Naive thymus-derived CD8-positive, alpha-beta T cell (primary cell): ENCODE measurements around the gene ACADS. TPM values are rescaled to one million over a fixed set of nuclear protein-coding genes. Genes with fewer than 3 reads are reported as not detected.

Source experiments
- ATAC-seq, 2 donors: fragments of 150-1000 bp; cut with Tn5 transposase in 1 of 2; sonication (Bioruptor Pico), chemical (Tn5 transposase) in 1 of 2; 1 replicate in 1 of 2; 2 replicates in 1 of 2; pipeline ENCODE4 v1.10.0; 2021; ENCODE audit warnings: mild to moderate bottlenecking in 2 of 2, moderate library complexity in 2 of 2
- POLR2A ChIA-PET: fragments of 350-600 bp; sonication (Branson Sonifier 250); formaldehyde crosslinking; loops from one replicate; lab custom pipeline; 2021; ENCODE audit warnings: antibody characterized with exemption; lab: Charles Lee
- DNase-seq, 10 donors: peaks; one replicate each; pipeline versions ENCODE4 v3.0.0 to v3.0.0-alpha.2; 2020 to 2022
- H3K27ac Mint-ChIP-seq, 10 donors: one replicate each; pipeline ENCODE4 v1.8.0; 2020 to 2022; ENCODE audit warnings: mild to moderate bottlenecking in 10 of 10, mixed read lengths in 10 of 10, moderate library complexity in 4 of 10, inconsistent platforms in 1 of 10
- H3K27me3 Mint-ChIP-seq, 5 donors: one replicate each; pipeline ENCODE4 v1.8.0; 2021 to 2022; ENCODE audit warnings: mixed read lengths in 5 of 5
- H3K36me3 Mint-ChIP-seq, 3 donors: one replicate each; pipeline ENCODE4 v1.8.0; 2020 to 2022; ENCODE audit warnings: mixed read lengths in 3 of 3, mild to moderate bottlenecking in 2 of 3, inconsistent platforms in 1 of 3
- H3K4me1 Mint-ChIP-seq, 4 donors: one replicate each; pipeline ENCODE4 v1.8.0; 2021 to 2022; ENCODE audit warnings: mixed read lengths in 4 of 4
- H3K4me3 Mint-ChIP-seq, 10 donors: one replicate each; pipeline ENCODE4 v1.8.0; 2020 to 2022; ENCODE audit warnings: mild to moderate bottlenecking in 10 of 10, mixed read lengths in 10 of 10, moderate library complexity in 6 of 10, inconsistent platforms in 1 of 10
- H3K9me3 Mint-ChIP-seq, 9 donors: one replicate each; pipeline ENCODE4 v1.8.0; 2020 to 2022; ENCODE audit warnings: mixed read lengths in 9 of 9, mild to moderate bottlenecking in 3 of 9, inconsistent platforms in 1 of 9, moderate library complexity in 1 of 9
- polyA plus RNA-seq, 3 donors: library from polyadenylated mRNA; unstranded; fragments of 300-500 nt; fragmentation: Illumina TruSeq; gene quantifications; one replicate each; pipeline ENCODE4 v1.2.3, GENCODE V29; 2021
- total RNA-seq, 8 experiments: library from RNA in 2 of 8; stranded (reverse) in 2 of 8; gene quantifications; one replicate each; pipeline ENCODE4 v1.2.3 and lab custom pipeline; 2021 to 2026

The ACADS gene
- total and polyA plus RNA-seq, 5 experiments from 2014 or later: 14.7 to 25.7 (median 17.7) TPM

DNA sequence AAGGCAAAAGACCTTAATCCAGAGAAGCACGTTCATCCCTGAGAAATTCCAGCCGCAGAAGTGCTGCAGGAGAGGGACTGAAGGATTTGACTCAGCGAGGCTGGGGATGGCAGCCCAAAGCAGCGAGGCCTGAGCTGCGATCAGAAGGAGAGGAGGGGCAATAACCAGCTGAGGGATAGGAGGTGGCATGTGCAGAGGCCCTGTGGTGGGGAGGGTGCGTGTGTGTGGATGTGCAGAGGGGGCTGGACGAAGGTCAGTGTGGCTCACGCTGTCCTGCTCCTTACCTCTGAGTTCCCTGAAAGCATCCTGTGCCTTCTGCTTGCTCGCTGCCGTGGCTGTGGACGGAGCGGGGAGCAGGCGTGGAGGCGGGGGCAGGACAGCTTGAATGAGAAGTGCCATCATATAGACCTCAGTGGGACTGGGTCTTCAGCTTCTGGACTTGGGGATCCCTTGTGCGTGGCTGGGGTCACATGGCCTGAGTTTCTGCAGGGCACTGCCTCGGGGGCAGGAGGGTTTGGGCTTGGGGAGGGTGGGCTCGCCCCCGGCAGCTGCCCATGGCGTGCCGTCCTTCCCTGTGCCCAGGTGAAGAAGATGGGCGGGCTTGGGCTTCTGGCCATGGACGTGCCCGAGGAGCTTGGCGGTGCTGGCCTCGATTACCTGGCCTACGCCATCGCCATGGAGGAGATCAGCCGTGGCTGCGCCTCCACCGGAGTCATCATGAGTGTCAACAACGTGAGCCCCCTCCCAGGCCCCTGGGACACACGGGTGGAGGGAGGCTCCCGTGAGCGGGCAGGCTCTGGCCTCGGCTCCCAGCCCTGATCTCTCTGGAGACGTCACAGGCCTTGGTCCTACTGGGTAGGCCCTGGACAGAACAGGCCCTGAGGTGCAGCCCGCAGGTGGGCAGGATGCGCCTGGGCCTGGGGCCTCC is 11.0 kb downstream of the ACADS start:
- DNase-seq (no peak), ATAC-seq (no peak)
- Mint-ChIP-seq H3K27ac (peak overlapping the region in 2 of 10 donors; percentile 71 to 73), H3K36me3 (peaks cover 0 to 10% (median 7%) of the 10 kb centered on the region in 3 donors), H3K27me3 (no peaks in the 10 kb centered on the region), H3K4me3 (no peak overlapping the region), H3K4me1 (no peaks in the 10 kb centered on the region), H3K9me3 (no peaks in the 10 kb centered on the region)
- POLR2A ChIA-PET: interaction anchor here (0.6 kb wide), 1 partner anchor 17 kb away, joined by 4 read pairs; no protein-coding TSS in a partner anchor

DNA sequence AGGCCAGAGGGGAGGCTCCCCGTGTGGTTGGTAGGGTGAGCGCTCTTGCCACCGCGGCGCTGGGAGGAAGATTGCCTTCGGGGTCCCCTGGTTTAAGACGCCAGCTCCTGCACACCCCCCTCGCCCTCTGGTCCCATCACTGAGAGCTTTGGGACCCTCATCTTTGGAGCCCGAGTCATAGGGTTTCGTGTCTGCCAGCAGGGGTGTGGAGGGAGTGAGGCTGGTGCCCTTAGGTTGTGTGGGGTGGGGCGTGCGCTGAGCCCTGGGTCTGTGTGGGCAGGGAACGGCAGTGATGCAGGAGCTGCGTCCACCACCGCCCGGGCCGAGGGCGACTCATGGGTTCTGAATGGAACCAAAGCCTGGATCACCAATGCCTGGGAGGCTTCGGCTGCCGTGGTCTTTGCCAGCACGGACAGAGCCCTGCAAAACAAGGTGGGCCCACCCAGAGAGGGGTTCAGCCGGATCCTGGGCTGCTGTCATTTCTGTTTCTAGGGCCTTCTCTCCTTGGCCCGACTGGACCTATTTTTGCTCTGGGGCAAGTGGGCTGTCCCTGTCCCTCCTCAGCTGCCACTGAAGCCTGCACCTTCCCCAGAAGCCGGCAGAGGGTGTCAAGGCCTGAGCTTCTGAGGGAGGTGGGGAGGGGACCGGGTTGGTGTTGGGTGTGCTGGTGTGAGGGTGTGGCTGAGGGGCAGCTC is 12.1 kb downstream of the ACADS start:
- no peak for ATAC-seq
- no peaks in the 10 kb centered on the region for H3K27me3 Mint-ChIP-seq
- POLR2A ChIA-PET: no interaction called here

DNA sequence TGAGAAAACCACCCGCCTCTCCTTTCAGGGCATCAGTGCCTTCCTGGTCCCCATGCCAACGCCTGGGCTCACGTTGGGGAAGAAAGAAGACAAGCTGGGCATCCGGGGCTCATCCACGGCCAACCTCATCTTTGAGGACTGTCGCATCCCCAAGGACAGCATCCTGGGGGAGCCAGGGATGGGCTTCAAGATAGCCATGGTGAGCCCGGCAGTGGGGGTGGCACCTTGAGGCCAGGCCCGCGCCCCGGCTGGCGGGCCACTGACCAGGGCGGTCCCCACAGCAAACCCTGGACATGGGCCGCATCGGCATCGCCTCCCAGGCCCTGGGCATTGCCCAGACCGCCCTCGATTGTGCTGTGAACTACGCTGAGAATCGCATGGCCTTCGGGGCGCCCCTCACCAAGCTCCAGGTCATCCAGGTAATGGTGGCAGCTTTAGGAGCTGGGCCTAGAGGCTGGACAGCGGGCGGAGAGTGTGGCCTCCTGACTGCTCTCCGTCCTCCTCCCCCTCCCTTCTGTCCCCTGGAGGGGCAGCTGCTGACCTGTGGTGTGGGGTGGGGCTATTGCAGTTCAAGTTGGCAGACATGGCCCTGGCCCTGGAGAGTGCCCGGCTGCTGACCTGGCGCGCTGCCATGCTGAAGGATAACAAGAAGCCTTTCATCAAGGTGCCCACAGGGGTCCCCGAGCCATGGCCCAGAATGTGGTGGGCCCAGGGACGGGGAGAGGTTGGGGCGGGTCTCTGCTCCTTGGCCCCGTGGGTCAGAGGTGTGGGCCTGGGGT is 12.8 kb downstream of the ACADS start:
- no peak overlapping the region for H3K4me3 Mint-ChIP-seq
- no peak for ATAC-seq
- POLR2A ChIA-PET: no interaction called here
- peaks cover 0 to 10% (median 3%) of the 10 kb centered on the region in 3 donors for H3K36me3 Mint-ChIP-seq
- H3K4me1 Mint-ChIP-seq: no peaks in the 10 kb centered on the region
- peak in 1 of 10 donors; percentile 46 for DNase-seq
- no peak overlapping the region for H3K27ac Mint-ChIP-seq
- no peaks in the 10 kb centered on the region for H3K9me3 Mint-ChIP-seq
- H3K27me3 Mint-ChIP-seq: no peaks in the 10 kb centered on the region

More for the DNA sequence above, 12.1 kb downstream of the ACADS start:
- peak in 1 of 10 donors; percentile 58 for DNase-seq
- Mint-ChIP-seq H3K27ac (no peak overlapping the region), H3K4me3 (no peak overlapping the region), H3K9me3 (no peaks in the 10 kb centered on the region), H3K4me1 (no peaks in the 10 kb centered on the region), H3K36me3 (peaks cover 0 to 10% (median 7%) of the 10 kb centered on the region in 3 donors)

DNA sequence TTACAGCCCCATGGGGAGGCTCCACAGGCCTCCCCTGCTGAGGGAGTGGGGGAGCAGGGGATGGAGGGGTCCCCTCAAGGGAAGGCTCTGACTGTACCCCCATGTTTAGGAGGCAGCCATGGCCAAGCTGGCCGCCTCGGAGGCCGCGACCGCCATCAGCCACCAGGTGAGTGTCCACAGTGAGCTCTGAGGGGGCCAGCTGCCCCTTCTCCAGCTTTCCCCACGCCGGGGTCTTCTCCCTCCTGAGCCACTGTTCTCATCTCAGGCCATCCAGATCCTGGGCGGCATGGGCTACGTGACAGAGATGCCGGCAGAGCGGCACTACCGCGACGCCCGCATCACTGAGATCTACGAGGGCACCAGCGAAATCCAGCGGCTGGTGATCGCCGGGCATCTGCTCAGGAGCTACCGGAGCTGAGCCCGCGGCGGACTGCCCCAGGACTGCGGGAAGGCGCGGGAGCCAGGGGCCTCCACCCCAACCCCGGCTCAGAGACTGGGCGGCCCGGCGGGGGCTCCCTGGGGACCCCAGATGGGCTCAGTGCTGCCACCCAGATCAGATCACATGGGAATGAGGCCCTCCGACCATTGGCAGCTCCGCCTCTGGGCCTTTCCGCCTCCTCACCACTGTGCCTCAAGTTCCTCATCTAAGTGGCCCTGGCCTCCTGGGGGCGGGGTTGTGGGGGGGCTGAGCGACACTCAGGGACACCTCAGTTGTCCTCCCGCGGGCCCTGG is 13.6 kb downstream of the ACADS start:
- no peak overlapping the region for H3K4me3 Mint-ChIP-seq
- no peaks in the 10 kb centered on the region for H3K4me1 Mint-ChIP-seq
- H3K27me3 Mint-ChIP-seq: no peaks in the 10 kb centered on the region
- no peak overlapping the region for H3K27ac Mint-ChIP-seq
- no peak for ATAC-seq
- H3K9me3 Mint-ChIP-seq: no peaks in the 10 kb centered on the region
- H3K36me3 Mint-ChIP-seq: peaks cover 0 to 6% (median 1%) of the 10 kb centered on the region in 3 donors
- POLR2A ChIA-PET: no interaction called here
- peak in 1 of 10 donors; percentile 45 for DNase-seq

DNA sequence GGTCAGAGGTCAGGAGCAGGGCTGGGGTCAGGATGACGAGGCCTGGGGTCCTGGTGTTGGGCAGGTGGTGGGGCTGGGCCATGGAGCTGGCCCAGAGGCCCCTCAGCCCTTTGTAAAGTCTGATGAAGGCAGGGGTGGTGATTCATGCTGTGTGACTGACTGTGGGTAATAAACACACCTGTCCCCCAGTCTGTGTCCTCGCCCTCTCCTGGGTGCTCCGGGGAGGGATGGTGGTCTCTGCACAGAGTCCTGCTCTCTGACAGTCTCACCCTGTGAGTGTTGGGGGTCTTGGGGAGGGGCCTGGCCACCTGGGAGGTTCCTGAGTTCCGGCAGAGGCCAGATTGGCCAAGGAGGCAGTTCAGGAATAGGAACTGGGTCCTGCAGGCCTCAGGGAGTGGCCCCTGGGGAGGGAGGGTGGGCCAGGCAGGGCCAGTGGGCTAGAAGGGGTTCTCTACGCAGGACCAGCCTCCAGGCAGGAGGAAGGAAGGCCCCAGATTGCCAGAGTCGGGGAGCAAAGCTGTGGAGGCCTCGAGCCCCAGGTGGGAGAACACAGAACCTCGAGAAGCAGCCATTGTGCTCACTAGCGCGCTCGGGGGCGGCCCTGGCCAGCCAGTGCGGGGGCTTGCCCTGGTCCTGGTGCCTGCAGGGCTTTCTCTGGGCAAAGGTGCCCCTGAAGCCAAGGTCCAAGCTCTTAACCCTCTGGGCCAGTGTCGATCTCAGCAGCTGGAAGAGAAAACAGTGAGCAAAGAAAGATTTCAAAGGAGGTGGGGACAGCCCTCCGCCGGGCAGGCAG is 14.4 kb downstream of the ACADS start:
- no peaks in the 10 kb centered on the region for H3K4me1 Mint-ChIP-seq
- ATAC-seq (no peak), DNase-seq (peak in 1 of 10 donors; percentile 22)
- POLR2A ChIA-PET: no interaction called here
- H3K4me3 Mint-ChIP-seq: no peak overlapping the region
- H3K36me3 Mint-ChIP-seq: peaks cover 0 to 4% (median 0%) of the 10 kb centered on the region in 3 donors
- peak overlapping the region in 4 of 10 donors; percentile 49 to 83 (median 68) for H3K27ac Mint-ChIP-seq
- no peaks in the 10 kb centered on the region for H3K9me3 Mint-ChIP-seq
- H3K27me3 Mint-ChIP-seq: no peaks in the 10 kb centered on the region

DNA sequence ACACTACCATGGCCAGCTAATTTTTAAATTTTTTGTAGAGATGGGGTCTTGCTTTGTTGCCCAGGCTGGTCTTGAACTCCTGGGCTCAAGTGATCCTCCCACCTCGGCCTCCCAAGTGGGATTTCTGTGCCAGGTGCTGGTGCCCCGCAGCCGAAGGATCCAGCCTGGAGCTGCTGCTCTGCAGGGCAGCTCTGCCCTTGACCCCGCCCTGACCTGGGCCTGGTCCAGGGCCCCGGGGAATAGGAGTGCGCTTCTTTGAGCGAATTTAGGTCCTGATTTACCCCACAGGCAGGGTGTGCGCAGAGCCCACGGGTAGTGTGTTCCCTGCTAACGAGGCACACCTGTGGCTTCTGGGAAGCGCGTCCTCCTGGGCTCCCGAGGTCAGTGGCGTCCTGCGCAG is 15.2 kb downstream of the ACADS start:
- Mint-ChIP-seq H3K27me3 (no peaks in the 10 kb centered on the region), H3K27ac (peak overlapping the region in 1 of 10 donors; percentile 74), H3K4me1 (no peaks in the 10 kb centered on the region), H3K9me3 (no peaks in the 10 kb centered on the region), H3K4me3 (no peak overlapping the region), H3K36me3 (peaks cover 0 to 4% (median 0%) of the 10 kb centered on the region in 3 donors)
- POLR2A ChIA-PET: no interaction called here
- peak in 1 of 10 donors; percentile 9 for DNase-seq
- no peak for ATAC-seq

DNA sequence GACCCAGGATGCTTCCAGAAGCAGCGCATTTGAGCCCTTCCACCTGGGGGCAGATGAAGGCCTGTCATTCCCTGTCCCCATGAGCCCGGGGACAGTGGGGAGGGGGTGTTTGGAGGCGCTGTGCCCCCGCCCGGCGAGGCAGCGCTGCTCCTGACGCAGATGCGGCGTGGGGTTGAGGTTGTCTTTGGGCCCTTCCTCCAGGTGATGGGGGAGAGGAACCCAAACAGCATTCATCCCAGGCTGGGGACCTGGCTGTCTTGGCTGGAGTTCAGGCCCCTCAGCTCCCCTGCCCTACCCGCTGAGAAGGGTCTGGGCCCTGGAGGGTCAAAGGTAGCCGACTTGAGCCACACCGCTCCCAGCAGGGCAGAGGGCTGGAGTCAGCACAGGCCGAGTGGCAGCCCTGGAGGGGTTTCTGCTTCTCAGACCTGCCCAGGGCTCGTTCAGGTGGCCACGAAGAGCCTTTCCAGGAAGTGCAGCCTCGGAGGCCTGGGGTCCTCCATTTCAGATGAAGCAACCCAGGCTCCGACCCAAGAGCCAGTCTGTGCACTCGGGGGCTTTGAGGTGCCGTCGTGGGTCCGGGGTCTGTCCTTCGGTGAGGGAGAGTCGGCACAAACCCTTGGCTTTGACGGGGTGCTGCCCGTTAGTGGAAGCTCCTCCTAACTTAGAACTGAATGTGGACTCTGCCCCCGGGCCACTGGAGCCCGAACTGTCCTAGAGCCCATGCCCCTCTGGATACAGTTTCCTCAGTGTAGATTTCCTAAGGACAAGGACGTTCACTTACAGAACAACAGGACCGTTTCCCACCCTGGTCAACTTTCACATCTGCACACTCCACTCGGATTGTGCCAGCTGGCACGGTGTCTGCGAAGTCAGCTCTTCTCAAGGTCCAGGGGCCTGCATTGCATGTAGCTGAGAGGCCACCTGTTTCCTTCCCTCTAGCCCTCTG is 16.1 kb downstream of the ACADS start:
- POLR2A ChIA-PET: no interaction called here
- ATAC-seq: no peak

DNA sequence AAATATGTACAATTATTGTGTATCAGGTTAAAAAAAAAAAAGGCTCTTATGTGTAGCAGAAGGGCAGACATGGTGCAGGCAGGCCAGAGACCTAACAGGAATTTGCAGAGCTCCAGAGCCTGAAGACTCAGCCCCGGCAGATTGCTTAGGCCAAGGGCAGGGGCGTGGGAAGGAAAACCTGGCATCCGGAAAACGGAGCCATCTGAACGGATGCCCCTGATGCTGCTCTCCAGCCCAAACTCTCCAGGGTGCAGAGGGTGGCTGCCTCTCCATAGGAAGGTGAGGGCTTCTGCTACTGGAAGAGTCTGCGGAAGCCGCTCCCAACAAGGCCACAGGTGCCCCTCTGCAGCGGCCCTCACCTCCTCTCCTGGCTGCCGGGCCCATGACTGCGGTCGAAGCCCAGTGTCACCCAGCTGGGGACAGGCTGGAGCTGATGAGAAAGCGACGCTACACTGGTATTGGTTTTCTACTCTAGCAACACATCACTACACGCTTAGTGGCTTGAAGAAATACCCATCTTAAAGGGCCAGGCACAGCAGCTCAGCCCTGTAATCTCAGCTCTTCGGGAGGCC is 19.4 kb downstream of the ACADS start:
- POLR2A ChIA-PET: no interaction called here

More for the DNA sequence above, 16.1 kb downstream of the ACADS start:
- no peak overlapping the region for H3K4me3 Mint-ChIP-seq
- no peaks in the 10 kb centered on the region for H3K4me1 Mint-ChIP-seq
- DNase-seq: peak in 1 of 10 donors; percentile 53
- H3K9me3 Mint-ChIP-seq: no peaks in the 10 kb centered on the region
- no peaks in the 10 kb centered on the region for H3K27me3 Mint-ChIP-seq
- no peak overlapping the region for H3K27ac Mint-ChIP-seq
- peaks cover 0 to 4% (median 0%) of the 10 kb centered on the region in 3 donors for H3K36me3 Mint-ChIP-seq

DNA sequence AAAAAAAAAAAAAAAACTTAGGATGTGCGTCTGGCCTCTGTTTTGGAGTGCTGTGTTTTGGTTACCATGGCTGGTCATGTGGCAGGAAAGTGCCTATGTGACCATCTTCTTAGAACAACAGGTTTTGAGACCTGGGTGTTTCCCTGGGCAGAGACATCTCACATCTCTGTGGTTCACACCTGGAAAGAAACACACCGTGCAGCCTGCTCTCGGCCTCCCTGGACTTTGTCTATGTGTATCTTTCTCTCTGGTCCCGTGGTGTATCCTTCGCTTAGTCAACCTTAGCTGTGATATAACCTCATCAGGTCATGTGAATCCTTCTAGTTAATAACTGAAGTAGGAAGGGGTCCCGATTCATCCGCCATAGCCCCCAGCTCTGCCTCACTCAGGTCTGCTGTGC is 22.6 kb downstream of the ACADS start:
- Mint-ChIP-seq H3K27me3 (peaks cover 0 to 10% (median 4%) of the 10 kb centered on the region in 5 donors), H3K4me1 (peaks cover 0 to 5% (median 0%) of the 10 kb centered on the region in 4 donors), H3K4me3 (no peak overlapping the region), H3K36me3 (no peaks in the 10 kb centered on the region), H3K27ac (no peak overlapping the region), H3K9me3 (no peaks in the 10 kb centered on the region)
- POLR2A ChIA-PET: no interaction called here
- no peak for DNase-seq
- ATAC-seq: no peak

More for the DNA sequence above, 19.4 kb downstream of the ACADS start:
- no peak overlapping the region for H3K27ac Mint-ChIP-seq
- no peaks in the 10 kb centered on the region for H3K9me3 Mint-ChIP-seq
- H3K36me3 Mint-ChIP-seq: no peaks in the 10 kb centered on the region
- ATAC-seq (no peak), DNase-seq (no peak)
- no peak overlapping the region for H3K4me3 Mint-ChIP-seq
- peaks cover 0 to 5% (median 0%) of the 10 kb centered on the region in 4 donors for H3K4me1 Mint-ChIP-seq
- H3K27me3 Mint-ChIP-seq: no peaks in the 10 kb centered on the region

DNA sequence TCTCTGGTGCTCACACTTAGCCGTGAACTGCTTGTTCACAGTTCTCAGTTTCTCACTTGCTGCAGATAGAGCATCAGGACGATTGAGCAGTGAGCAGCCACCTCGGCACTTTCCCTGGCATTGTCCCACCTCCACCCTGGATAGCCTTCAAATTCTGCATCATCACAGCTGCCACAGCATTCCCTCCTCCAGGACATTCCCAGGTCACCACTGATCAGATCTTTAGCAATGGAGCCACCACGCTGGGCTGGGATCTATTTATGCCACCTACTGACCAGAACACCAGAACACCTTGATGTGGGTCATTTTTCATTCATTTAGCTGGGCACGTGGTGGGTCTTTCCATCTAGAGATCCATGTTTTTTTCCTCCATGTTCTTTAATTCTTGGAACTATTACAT is 23.6 kb downstream of the ACADS start:
- no peak overlapping the region for H3K4me3 Mint-ChIP-seq
- POLR2A ChIA-PET: interaction anchor here (0.7 kb wide), 1 partner anchor 92 kb away, joined by 3 read pairs; no protein-coding TSS in a partner anchor
- DNase-seq: no peak

More for the DNA sequence above, 23.6 kb downstream of the ACADS start:
- Mint-ChIP-seq H3K27ac (no peak overlapping the region), H3K4me1 (peaks cover 0 to 5% (median 0%) of the 10 kb centered on the region in 4 donors), H3K27me3 (peaks cover 0 to 10% (median 8%) of the 10 kb centered on the region in 5 donors), H3K9me3 (peaks cover 0 to 4% (median 0%) of the 10 kb centered on the region in 9 donors), H3K36me3 (no peaks in the 10 kb centered on the region)
- ATAC-seq: no peak
